ENCODE measurements around the gene TMEM86A.
"Not testable (repeated sequence)": the region's sequence is repeated elsewhere in the genome, so short reads cannot be mapped to it uniquely, and the experiment has no call there.

Gene TMEM86A

GRCh38 chr11:18698341-18699268 lies at the start of gene TMEM86A:
Gene TMEM86A, plus strand, starts transcription at chr11:18698779. Its CDS starts 108 bp downstream, at chr11:18698887.
- peak; percentile 73 to 84 (median 76) for DNase-seq (ENCODE audit: low read depth in 2 of 3, low spot score in 1 of 3)

- no peak for DNase-seq (ENCODE audit: low read depth in 2 of 3, low spot score in 1 of 3)
Measured at GRCh38 chr11:18650353-18650752, 48.2 kb upstream of the TMEM86A start.

- peak in 2 of 3 donors; percentile 36 to 64 for DNase-seq (ENCODE audit: low read depth in 2 of 3, low spot score in 1 of 3)
Measured at GRCh38 chr11:18650859-18651557, 47.6 kb upstream of the TMEM86A start.

GRCh38 chr11:18657673-18658072 lies 40.9 kb upstream of the TMEM86A start:
- no peak for DNase-seq (ENCODE audit: low read depth in 2 of 3, low spot score in 1 of 3)

GRCh38 chr11:18665353-18665872 lies 33.2 kb upstream of the TMEM86A start:
- not testable (repeated sequence) for DNase-seq (ENCODE audit: low read depth in 2 of 3, low spot score in 1 of 3)

- DNase-seq (ENCODE audit: low read depth in 2 of 3, low spot score in 1 of 3) = no peak
Measured at GRCh38 chr11:18668131-18668530, 30.4 kb upstream of the TMEM86A start.

- DNase-seq (ENCODE audit: low read depth in 2 of 3, low spot score in 1 of 3) = no peak
Measured at GRCh38 chr11:18669219-18669596, 29.4 kb upstream of the TMEM86A start.

- no peak for DNase-seq (ENCODE audit: low read depth in 2 of 3, low spot score in 1 of 3)
Measured at GRCh38 chr11:18669711-18670110, 28.9 kb upstream of the TMEM86A start.

GRCh38 chr11:18671246-18671645 lies 27.3 kb upstream of the TMEM86A start:
- peak in 1 of 3 donors; percentile 18 for DNase-seq (ENCODE audit: low read depth in 2 of 3, low spot score in 1 of 3)

- peak in 1 of 3 donors; percentile 31 for DNase-seq (ENCODE audit: low read depth in 2 of 3, low spot score in 1 of 3)
Measured at GRCh38 chr11:18672209-18672608, 26.4 kb upstream of the TMEM86A start.

GRCh38 chr11:18676803-18677202 lies 21.8 kb upstream of the TMEM86A start:
- no peak for DNase-seq (ENCODE audit: low read depth in 2 of 3, low spot score in 1 of 3)

- no peak for DNase-seq (ENCODE audit: low read depth in 2 of 3, low spot score in 1 of 3)
Measured at GRCh38 chr11:18677560-18677959, 21.0 kb upstream of the TMEM86A start.

- not testable (repeated sequence) for DNase-seq (ENCODE audit: low read depth in 2 of 3, low spot score in 1 of 3)
Measured at GRCh38 chr11:18681949-18682348, 16.6 kb upstream of the TMEM86A start.

GRCh38 chr11:18682466-18682865 lies 16.1 kb upstream of the TMEM86A start:
- no peak for DNase-seq (ENCODE audit: low read depth in 2 of 3, low spot score in 1 of 3)

GRCh38 chr11:18684267-18684666 lies 14.3 kb upstream of the TMEM86A start:
- no peak for DNase-seq (ENCODE audit: low read depth in 2 of 3, low spot score in 1 of 3)

GRCh38 chr11:18691467-18692140 lies 7.0 kb upstream of the TMEM86A start:
- DNase-seq (ENCODE audit: low read depth in 2 of 3, low spot score in 1 of 3) = not testable (repeated sequence)

GRCh38 chr11:18692941-18693760 lies 5.4 kb upstream of the TMEM86A start:
- no peak for DNase-seq (ENCODE audit: low read depth in 2 of 3, low spot score in 1 of 3)

GRCh38 chr11:18696638-18697225 lies 1.8 kb upstream of the TMEM86A start:
- DNase-seq (ENCODE audit: low read depth in 2 of 3, low spot score in 1 of 3) = no peak

GRCh38 chr11:18697576-18697975 lies 1.0 kb upstream of the TMEM86A start:
- no peak for DNase-seq (ENCODE audit: low read depth in 2 of 3, low spot score in 1 of 3)

GRCh38 chr11:18699269-18699596 lies 654 bp downstream of the TMEM86A start:
- no peak for DNase-seq (ENCODE audit: low read depth in 2 of 3, low spot score in 1 of 3)

Measured in stimulated activated CD4-positive, alpha-beta T cell treated with anti-CD3 and anti-CD28 coated beads, Interleukin-12 subunit alpha, Interleukin-12 subunit beta, amount 100 ng/mL, for 48 hours (primary cell).